DND-41 (cell line): ENCODE measurements around the gene UBA5.

Experiments
- CTCF ChIP-seq: IDR thresholded peaks from 2 replicates; pipeline ENCODE4 v1.5.1; 2012; ENCODE audit warnings: borderline replicate concordance, low read length, moderate library complexity, mild to moderate bottlenecking; ENCODE audit not compliant: poor library complexity, severe bottlenecking; ENCODE audit errors: extremely low read depth
- EZH2 ChIP-seq: IDR thresholded peaks from 3 replicates; pipeline ENCODE4 v1.6.1; 2012; ENCODE audit warnings: borderline replicate concordance, low read depth, mild to moderate bottlenecking, moderate library complexity, low read length, inconsistent platforms; ENCODE audit not compliant: severe bottlenecking

GRCh38 chr3:132703733-132704132 is 43.6 kb downstream of the UBA5 start:
- TF ChIP-seq CTCF (no peak), EZH2 (no peak)
